GF-D8 (cell line): Measurements from ENCODE around the gene FUCA1.
"Not testable (repeated sequence)": the region's sequence is repeated elsewhere in the genome, so short reads cannot be mapped to it uniquely, and the experiment has no call there.

Source experiments
- DNase-seq: peaks from one replicate; lab custom pipeline; 2025; lab: John Stamatoyannopoulos, UW

FUCA1 gene

GRCh38 chr1:23867895-23868556 is at the start of gene FUCA1:
Gene FUCA1, minus strand, starts transcription at chr1:23868290. Its CDS starts 4 bp downstream, at chr1:23868286.
- DNase-seq, result peak; percentile 20

- peak; percentile 81 for DNase-seq
Measured at GRCh38 chr1:23916209-23917131, 48.4 kb upstream of the FUCA1 start.

DNA sequence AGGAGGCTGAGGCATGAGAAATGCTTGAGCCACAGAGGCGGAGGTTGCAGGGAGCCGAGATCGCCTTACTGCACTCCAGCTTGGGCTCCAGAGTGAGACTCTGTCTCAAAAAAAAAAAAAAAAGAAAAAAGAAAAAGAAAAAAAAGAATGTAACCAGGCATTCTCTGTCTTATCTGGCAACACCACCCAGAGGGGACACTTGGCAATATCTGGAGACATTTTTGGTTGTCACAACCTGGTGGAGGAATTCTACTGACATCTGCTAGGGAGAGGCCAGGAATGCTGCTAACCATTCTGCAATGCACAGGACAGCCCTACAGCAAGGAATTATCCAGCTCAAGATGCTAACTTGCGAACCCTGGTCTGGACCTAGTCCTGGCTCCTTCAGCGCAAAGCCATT is 47.4 kb upstream of the FUCA1 start:
- no peak for DNase-seq

- DNase-seq, result no peak
Measured at GRCh38 chr1:23914921-23915320, 46.8 kb upstream of the FUCA1 start.

DNA sequence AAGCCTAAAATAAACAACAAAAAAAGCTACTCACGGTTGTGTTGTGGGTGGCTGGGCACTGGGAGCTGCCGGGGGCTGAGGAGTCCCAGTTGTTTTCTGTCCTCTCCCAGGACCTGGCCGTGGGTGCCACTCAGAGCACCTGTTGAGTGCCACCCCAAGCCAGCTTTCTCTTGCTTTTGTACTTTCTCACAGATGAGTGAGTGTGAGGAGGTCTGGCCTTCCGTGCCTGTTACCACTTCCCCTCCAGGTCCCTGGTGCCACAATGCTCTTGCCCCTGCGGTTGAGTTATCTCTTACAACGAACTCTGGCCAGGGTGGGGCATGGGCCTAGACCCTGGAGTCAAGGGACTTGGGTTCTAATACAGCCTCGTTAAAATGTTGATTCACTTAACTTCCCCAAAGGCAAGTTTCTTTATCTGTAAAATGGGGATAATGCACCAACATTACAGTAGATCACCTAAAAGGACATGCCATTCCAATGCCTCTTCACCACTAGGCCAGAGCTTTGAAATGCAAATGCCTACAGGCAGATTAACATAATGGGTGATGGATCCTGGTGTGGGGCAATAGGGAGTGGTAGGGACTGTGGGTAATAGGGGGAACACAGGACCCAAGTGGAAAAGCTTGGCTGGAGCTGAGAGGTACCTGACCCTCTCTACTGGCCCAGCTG is 45.3 kb upstream of the FUCA1 start, which contains the start of gene CNR2:
Gene CNR2, minus strand, starts transcription at position 151 of the 669 bp plus-strand sequence. CDS start 37,745 bp downstream, outside the sequence.
- peak; percentile 79 for DNase-seq

GRCh38 chr1:23911921-23912320 is 43.8 kb upstream of the FUCA1 start:
- DNase-seq, result no peak

- DNase-seq, result no peak
Measured at GRCh38 chr1:23910553-23911246, 42.6 kb upstream of the FUCA1 start.

GRCh38 chr1:23910144-23910543 is 42.1 kb upstream of the FUCA1 start:
- no peak for DNase-seq

- no peak for DNase-seq
Measured at GRCh38 chr1:23909412-23909811, 41.3 kb upstream of the FUCA1 start.

GRCh38 chr1:23908453-23909341 is 40.6 kb upstream of the FUCA1 start:
- DNase-seq, result peak; percentile 65

DNA sequence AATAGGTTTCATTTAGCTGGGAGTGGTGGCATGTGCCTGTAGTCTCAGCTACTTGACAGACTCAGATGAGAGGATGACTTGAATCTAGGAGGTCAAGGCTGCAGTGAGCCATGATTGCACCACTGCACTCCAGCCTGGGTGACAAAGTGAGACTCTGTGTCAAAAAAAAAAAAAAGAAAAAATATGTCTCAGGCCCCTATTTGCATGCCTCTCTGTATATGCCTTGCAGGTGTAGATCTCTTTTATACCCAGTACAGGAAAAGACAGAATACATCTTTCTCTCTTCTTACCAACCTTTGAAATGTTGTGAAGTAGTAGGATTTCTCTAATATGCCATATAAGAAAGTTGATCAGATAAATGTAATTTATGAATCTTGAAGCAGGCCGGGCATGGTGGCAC is 38.6 kb upstream of the FUCA1 start:
- DNase-seq, result no peak

DNA sequence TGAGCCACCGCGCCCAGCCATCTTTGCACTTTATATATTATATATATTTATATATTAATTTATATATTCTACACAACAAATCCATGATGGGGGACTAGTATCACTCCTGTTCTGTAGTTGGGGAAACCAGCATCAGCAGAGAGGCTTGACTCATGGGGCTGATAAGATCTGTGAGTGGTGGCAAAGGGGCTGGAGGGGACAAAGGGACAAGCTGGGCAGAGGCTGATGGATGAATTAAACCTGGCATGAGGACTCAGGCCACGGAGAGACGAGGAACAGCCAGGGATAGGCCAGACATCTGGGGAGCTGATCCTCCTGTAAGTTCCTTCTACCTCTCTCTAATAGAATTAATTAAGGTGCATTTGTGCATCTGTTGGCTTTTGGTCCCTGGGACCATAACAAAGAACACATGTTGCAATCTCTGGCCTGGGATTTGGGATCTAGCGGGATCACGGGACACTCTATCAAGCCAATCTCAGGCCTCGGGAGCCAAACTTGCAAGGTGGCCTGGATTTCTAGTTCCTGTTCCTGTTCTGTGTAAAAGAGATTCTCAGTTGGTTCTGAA is 37.5 kb upstream of the FUCA1 start:
- DNase-seq, result no peak

- DNase-seq, result no peak
Measured at GRCh38 chr1:23904748-23905357, 36.8 kb upstream of the FUCA1 start.

DNA sequence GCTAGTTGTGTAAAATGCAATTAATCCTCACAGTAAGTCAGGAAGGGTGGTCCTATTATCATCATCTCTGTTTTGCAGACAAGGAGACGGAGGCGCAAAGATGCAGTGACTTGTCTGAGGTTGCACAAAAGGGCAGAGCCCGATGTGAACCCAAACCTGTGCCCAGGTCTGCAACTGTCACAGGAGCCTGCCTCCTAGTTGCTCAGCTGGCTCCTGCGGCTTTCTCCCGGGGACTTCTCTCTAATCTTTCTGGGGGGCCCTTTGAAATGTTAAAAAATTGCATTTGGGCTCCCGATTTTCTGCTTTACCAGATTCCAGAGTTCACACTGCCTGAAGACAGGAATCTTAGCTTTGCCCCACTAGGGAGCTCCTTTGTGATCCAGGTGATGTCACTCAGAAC is 35.7 kb upstream of the FUCA1 start:
- DNase-seq, result no peak

DNA sequence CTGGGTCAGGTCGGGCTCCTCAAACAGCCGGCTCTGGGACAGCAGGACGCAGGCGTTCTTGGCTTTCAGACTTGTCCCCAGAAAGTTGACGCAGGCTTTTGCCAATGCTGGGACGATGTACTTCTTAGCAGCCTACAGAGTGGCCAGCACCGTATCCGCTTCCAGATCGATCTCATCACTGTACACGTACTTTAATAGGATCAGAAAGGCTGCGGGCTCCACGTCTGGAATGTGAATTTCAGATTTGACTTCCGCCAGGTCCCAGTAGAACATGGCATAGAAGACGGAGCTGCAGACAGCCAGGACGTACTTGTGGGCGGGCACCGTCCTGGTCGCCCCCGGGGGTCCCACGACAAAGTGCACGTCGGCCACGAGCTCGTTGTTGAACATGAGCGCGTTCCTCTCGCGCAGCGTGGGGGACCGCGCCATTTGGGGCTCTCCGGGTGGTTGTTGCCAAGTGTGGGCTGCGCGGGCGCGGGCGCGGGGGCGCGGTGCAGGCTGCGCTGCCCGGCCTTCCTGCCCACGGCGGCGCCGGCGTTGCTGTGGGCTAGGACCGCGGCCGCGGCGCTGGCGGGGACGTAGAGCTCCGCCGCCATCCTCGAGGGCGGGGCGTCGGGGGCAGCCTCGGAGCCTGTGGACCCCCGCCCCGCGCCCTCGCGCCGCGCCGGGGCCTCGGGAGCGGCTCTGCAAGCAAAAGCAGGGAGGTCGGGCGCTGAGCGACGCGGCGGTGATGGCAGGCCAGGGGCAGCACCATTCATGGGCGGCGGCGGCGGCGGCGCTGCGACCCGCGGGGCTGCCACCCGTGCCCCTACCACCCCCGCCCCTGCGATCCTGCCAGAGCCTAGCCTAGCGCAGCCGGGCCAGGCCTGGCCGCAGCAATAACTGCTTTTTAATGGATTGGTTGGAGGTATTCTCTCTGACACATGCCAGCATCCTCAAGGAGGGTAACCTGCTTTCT is 34.5 kb upstream of the FUCA1 start:
- no peak for DNase-seq

DNA sequence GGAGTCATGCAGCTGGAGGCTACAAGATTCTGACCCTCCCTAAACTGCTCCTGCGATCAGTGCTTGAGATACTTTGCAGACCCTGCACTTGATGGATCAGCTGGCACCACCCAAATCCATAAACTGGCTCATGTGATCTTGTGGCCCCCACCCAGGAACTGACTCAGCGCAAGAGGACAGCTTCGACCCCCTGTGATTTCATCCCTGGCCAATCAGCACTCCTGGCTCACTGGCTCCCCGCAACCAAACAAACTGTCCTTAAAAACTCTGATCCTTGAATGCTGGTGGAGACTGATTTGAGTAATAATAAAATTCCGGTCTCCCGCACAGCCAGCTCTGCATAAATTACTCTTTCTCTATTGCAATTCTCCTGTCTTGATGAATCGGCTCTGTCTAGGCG is 31.9 kb upstream of the FUCA1 start:
- DNase-seq, result not testable (repeated sequence)

GRCh38 chr1:23899070-23899469 is 31.0 kb upstream of the FUCA1 start:
- DNase-seq, result peak; percentile 81

DNA sequence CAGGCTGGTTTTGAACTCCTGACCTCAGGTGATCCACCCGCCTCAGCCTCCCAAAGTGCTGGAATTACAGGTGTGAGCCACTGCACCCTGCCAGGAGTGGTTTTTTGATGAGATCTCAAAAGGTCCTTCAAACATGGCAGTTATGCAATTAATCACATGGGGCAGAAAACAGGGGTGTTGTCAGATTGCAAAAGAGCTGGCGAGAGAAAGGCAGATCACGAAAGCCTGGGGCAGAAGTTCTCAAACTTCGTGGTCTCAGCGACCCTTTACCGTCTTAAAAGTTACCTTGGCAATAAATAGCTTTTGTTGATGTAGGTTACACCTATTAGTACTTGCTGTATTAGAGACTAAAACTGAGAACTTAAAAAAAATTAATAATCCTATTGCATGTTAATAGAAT is 29.0 kb upstream of the FUCA1 start:
- DNase-seq, result no peak

DNA sequence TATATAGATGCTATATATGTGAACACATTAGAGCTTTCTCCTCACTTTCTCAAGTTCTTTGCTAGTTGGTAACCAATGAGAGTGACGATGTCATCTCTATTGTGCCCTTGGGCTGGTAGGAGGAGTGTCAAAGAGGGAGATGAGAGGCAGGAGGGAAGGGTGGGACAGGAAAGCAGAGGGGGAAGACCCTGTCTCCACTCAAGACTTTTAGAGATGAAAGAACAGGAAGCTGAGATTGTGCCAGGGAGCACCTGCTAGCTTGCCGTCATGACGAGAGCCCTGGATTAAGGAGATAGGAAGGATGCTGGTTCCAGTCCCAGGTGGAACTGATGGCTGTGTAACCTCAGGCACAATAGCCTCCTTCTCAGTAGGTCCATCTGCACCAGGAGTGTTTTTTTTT is 28.4 kb upstream of the FUCA1 start:
- no peak for DNase-seq
